Activated naive CD8-positive, alpha-beta T cell (primary cell): Measurements from ENCODE around the gene NUP62.
"Not testable (repeated sequence)": the region's sequence is repeated elsewhere in the genome, so short reads cannot be mapped to it uniquely, and the experiment has no call there.

ENCODE experiments used
- H3K27ac Mint-ChIP-seq: one replicate; pipeline ENCODE4 v1.8.0; 2021; ENCODE audit warnings: mixed read lengths
- H3K27me3 Mint-ChIP-seq: one replicate; pipeline ENCODE4 v1.8.0; 2021; ENCODE audit warnings: mixed read lengths
- H3K36me3 Mint-ChIP-seq: one replicate; pipeline ENCODE4 v1.8.0; 2021; ENCODE audit warnings: mixed read lengths
- H3K4me1 Mint-ChIP-seq: one replicate; pipeline ENCODE4 v1.8.0; 2021; ENCODE audit warnings: low read depth, mixed read lengths
- H3K4me3 Mint-ChIP-seq: one replicate; pipeline ENCODE4 v1.8.0; 2021; ENCODE audit warnings: mild to moderate bottlenecking, mixed read lengths
- H3K9me3 Mint-ChIP-seq: one replicate; pipeline ENCODE4 v1.8.0; 2021; ENCODE audit warnings: low read depth, mixed read lengths

NUP62 gene

DNA sequence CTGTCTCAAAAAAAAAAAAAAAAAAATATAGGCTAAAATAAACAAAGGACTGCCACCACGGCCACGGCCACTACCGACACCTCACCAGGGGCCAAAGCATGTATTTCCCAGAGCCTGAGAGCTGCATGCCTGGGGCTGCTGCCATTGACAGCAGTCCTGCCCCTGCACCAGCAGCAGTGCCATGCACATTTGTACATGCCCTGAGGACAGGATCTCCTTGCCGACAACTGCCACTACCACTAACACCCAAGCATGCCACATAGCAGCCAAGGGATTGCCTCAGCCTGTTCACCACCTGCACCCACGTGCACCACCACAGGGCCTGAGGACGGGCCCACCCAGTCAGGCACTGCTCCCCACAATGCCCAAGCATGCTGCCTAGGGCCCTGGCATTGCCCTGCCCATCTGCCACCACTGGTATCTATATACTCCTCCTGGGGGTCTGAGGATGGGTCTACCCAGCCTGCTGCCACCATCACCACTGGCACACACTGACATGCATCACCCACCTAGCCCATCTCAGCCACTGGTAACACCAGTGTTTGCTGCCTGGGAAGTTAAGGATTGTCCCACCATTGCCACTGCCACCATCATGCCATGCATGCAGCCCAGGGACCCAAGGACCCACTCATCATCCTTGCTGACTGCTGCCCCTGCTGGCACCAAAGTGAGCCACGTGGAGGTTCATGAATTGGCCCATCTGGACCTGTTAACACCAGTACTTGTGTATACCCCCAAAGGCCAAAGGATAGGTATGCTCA lies 10.6 kb upstream of the NUP62 start:
- H3K27ac Mint-ChIP-seq, result no peak overlapping the region
- peaks cover 3% of the 10 kb centered on the region for H3K27me3 Mint-ChIP-seq
- peaks cover 13% of the 10 kb centered on the region for H3K4me1 Mint-ChIP-seq
- no peaks in the 10 kb centered on the region for H3K9me3 Mint-ChIP-seq
- H3K4me3 Mint-ChIP-seq, result no peak overlapping the region
- no peaks in the 10 kb centered on the region for H3K36me3 Mint-ChIP-seq

DNA sequence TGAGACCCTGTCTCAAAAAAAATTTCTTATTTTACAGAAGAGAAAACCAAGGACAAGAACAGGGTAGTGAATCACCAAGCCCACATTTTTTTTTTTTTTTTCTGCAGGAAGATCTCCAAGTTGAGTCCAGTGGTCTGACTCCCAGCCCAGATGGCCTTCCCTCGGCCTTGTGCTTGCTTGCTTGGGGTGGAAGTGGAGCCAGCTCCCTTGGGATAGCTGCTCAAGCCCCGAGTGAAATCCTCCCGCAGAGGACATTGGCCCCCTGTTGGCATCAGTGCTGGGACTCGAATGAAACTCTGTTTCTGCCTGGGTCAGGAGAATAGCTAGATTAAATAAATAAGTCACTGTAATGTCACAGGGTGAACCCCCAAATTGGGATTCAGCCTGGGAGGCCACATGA lies 9.4 kb upstream of the NUP62 start:
- no peak overlapping the region for H3K27ac Mint-ChIP-seq
- no peak overlapping the region for H3K4me3 Mint-ChIP-seq
- no peaks in the 10 kb centered on the region for H3K36me3 Mint-ChIP-seq
- H3K27me3 Mint-ChIP-seq, result peaks cover 3% of the 10 kb centered on the region
- no peaks in the 10 kb centered on the region for H3K9me3 Mint-ChIP-seq
- H3K4me1 Mint-ChIP-seq, result peaks cover 14% of the 10 kb centered on the region

DNA sequence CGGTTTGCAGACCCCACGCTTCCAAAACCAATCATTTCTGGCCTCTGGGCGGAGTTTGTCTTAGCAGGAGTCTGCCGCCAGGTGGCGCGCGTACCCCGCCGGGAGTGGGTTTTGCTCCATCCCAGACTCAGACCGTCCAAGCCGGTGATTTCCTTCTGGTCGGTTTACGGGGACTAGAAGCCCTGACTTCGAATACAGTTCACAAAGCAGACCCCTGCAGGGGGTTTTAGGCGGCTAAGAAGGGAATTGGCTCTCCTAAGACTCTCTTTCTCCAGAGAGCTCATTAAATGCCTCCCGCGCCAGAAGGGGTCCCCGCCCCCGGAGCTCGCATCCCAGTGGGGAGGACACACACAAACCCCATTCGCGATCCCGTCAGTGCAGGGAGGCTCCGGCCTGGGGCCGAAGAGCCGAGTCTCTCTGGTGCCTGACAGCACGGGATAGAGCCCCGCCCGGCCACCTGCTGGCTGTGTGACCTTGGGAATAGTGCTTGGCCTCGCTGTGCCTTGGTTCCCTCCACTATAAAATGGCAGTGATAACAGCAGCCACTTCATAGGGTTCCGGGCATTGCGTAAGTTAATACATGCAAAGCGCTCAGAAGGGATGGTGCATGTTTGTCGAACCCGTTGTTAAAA lies 8.6 kb upstream of the NUP62 start:
- no peak overlapping the region for H3K4me3 Mint-ChIP-seq
- peaks cover 22% of the 10 kb centered on the region for H3K4me1 Mint-ChIP-seq
- H3K36me3 Mint-ChIP-seq, result peaks cover 2% of the 10 kb centered on the region
- H3K27ac Mint-ChIP-seq, result no peak overlapping the region
- no peaks in the 10 kb centered on the region for H3K9me3 Mint-ChIP-seq
- peaks cover 1% of the 10 kb centered on the region for H3K27me3 Mint-ChIP-seq

DNA sequence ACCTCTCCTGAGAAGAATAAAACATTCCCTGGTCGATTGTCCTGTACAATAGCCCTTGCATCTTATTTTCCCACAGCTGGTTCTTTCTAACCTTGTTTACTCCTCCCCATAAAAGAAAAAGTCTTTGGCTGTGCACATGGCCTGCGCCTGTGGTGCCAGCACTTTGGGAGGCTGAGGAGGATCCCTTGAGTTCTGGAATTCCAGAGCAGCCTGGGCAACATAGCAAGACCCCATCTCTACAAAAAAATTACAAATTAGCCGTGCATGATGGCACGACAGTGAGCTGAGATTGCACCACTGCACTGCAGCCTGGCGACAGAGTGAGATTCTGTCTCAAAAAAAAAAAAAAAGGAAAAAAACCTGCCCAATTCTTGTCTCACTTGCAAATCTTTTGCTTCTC lies 7.2 kb upstream of the NUP62 start:
- Mint-ChIP-seq H3K9me3 (no peaks in the 10 kb centered on the region), H3K4me1 (peaks cover 33% of the 10 kb centered on the region), H3K27me3 (peaks cover 1% of the 10 kb centered on the region), H3K4me3 (no peak overlapping the region), H3K36me3 (peaks cover 7% of the 10 kb centered on the region), H3K27ac (no peak overlapping the region)

DNA sequence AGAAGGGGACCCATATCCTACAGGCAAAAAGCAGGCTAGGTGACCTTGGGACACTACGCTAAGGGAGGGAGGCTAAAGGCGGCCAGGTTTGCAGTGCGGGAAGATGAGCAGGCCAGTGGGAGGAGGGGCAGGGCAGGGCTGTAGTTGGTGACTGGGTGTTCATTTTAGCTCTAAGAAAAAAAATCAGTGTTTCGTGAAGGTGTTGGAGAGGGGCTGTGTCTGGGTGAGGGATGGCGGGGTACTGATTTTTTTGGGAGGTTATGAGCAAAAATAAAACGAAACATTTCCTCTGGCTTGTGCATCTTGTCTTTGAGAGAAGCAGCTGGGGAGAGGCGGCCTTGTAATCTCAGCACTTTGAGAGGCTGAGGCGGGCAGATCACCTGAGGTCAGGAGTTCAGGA lies 4.3 kb upstream of the NUP62 start:
- Mint-ChIP-seq H3K27me3 (no peaks in the 10 kb centered on the region), H3K36me3 (peaks cover 10% of the 10 kb centered on the region), H3K4me3 (no peak overlapping the region), H3K9me3 (no peaks in the 10 kb centered on the region), H3K4me1 (peaks cover 36% of the 10 kb centered on the region), H3K27ac (no peak overlapping the region)

DNA sequence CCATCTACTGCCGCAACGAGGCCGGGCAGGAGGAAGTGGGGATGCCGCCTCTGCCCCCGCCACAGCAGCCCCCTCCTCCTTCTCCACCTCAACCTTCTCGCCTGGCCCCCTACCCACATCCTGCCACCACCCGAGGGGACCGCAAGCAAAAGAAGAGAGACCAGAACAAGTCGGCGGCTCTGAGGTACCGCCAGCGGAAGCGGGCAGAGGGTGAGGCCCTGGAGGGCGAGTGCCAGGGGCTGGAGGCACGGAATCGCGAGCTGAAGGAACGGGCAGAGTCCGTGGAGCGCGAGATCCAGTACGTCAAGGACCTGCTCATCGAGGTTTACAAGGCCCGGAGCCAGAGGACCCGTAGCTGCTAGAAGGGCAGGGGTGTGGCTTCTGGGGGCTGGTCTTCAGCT lies 3.4 kb upstream of the NUP62 start:
- Mint-ChIP-seq H3K4me1 (peaks cover 40% of the 10 kb centered on the region), H3K36me3 (peaks cover 10% of the 10 kb centered on the region), H3K27ac (no peak overlapping the region), H3K27me3 (no peaks in the 10 kb centered on the region), H3K9me3 (no peaks in the 10 kb centered on the region), H3K4me3 (no peak overlapping the region)

DNA sequence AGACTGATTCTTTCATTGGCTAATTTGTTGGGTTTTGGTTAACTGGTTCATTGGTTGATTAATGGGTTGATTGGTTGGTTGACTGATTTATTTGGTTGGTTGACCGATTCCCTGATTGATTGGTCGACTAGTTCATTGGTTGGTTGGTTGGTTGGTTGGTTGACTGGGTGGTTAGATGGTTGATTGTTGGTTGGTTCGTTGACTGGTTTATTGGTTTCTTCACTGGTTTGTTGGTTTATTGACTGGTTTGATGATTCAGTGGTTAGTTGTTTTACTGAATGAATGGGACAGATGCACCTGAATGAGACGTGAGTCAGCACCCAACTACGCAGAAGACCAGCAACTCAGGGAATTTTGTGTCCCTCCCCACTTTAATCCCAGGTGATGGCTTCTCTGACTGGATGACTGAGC lies 2.7 kb upstream of the NUP62 start:
- Mint-ChIP-seq H3K9me3 (no peaks in the 10 kb centered on the region), H3K27me3 (no peaks in the 10 kb centered on the region), H3K4me3 (peak overlapping the region; percentile 60), H3K36me3 (peaks cover 14% of the 10 kb centered on the region), H3K4me1 (peaks cover 44% of the 10 kb centered on the region), H3K27ac (peak overlapping the region; percentile 54)

DNA sequence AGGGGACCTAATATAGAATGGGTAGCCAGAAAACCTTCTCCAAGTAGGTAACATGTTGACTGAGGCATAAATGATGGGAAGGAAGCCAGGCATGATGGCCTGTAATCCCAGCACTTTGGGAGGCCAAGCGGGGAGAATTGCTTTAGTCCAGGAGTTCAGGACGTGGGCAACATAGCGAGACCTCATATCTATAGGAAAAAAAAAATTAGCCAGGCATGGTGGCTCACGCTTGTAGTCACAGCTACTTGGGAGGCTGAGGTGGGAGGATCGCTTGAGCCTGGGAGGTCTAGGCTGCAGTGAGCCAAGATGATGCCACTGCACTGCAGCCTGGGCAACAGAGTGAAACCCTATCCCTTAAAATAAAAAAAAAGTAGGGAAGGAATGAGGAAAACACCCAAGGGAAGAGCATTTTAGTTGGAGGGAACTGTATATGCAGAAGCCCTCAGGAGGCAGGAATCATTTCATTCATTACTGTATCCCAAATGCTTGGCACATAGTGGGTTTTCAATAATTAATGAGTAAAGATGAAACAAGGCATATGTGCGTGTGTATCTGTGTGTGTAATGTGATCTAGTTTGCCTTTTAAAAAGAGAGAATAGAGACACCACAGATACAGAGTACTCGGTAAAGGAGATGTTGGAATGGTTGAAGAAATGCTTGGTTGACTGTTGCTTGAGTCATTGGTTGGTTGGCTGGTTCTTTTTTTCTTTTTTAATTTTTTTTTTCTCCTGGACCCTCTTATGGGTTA lies 2.2 kb upstream of the NUP62 start:
- H3K9me3 Mint-ChIP-seq, result no peaks in the 10 kb centered on the region
- H3K4me1 Mint-ChIP-seq, result peaks cover 47% of the 10 kb centered on the region
- peaks cover 14% of the 10 kb centered on the region for H3K36me3 Mint-ChIP-seq
- H3K4me3 Mint-ChIP-seq, result peak overlapping the region; percentile 60
- H3K27ac Mint-ChIP-seq, result peak overlapping the region; percentile 11
- no peaks in the 10 kb centered on the region for H3K27me3 Mint-ChIP-seq

DNA sequence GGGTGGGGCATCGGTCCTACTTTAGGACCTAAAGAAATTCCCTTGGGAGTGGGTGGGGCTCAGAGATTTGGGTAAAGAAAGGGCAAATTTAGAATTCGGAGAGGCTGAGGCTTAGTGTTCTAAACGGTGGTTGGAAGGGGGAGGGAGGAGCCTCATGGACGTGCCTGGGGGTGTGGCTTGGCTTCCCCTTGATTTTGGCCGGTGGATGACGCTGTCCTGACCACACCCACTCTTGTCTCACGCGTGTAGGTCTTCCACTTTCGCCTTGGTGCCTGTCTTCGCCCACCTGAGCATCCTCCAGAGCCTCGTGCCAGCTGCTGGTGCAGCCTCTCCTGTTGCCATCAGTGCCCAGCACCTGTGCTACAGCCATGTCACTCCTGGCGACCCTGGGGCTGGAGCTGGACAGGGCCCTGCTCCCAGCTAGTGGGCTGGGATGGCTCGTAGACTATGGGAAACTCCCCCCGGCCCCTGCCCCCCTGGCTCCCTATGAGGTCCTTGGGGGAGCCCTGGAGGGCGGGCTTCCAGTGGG lies 1.2 kb upstream of the NUP62 start:
- no peaks in the 10 kb centered on the region for H3K9me3 Mint-ChIP-seq
- no peak overlapping the region for H3K4me3 Mint-ChIP-seq
- no peak overlapping the region for H3K27ac Mint-ChIP-seq
- H3K4me1 Mint-ChIP-seq, result peaks cover 50% of the 10 kb centered on the region
- H3K27me3 Mint-ChIP-seq, result no peaks in the 10 kb centered on the region
- peaks cover 14% of the 10 kb centered on the region for H3K36me3 Mint-ChIP-seq

DNA sequence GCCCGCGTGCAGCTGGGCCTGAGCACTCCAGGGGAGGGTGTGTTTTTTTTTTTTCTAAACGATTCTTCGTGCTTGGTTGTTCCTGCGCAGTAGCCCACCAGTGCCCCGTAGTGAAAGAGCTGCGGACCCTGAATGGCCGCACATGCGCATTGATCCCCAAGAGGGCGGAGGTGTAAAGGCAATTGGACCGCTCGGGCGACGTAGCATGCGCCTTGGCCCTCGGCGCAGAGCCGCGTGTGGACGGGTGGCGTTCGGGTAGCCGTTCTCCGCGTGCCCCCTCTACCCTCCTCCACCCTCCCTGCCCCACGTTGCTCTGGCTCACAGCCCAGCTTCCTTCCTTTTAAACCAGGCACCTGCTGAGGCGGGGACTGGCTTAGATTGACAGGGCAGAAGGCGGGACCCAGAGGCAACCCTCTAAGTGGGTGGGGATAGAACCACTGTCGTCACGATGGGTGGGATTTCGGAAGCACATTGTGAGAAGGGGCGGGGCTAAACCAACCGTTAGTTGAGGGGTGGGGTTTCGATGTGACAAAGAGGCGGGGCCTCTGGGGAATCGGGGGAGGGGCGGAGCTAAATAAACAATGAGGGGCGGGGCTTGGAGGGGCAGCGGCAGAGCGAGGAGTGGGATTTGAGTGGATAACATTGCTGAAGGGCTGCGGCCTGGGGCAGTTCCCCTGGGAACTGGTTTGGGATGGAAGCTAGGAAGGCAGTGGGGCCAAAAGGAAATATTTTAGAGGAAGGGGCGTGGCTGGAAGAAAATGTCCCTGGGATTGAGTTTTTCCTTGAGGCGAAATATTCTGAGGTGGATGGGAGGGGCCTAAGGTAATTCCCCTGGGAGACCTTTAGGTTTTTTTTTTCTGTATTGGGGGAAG lies 543 bp upstream of the NUP62 start:
- peaks cover 17% of the 10 kb centered on the region for H3K36me3 Mint-ChIP-seq
- peak overlapping the region; percentile 99 for H3K4me3 Mint-ChIP-seq
- no peaks in the 10 kb centered on the region for H3K27me3 Mint-ChIP-seq
- no peaks in the 10 kb centered on the region for H3K9me3 Mint-ChIP-seq
- peak overlapping the region; percentile 99 for H3K27ac Mint-ChIP-seq
- H3K4me1 Mint-ChIP-seq, result peaks cover 55% of the 10 kb centered on the region

DNA sequence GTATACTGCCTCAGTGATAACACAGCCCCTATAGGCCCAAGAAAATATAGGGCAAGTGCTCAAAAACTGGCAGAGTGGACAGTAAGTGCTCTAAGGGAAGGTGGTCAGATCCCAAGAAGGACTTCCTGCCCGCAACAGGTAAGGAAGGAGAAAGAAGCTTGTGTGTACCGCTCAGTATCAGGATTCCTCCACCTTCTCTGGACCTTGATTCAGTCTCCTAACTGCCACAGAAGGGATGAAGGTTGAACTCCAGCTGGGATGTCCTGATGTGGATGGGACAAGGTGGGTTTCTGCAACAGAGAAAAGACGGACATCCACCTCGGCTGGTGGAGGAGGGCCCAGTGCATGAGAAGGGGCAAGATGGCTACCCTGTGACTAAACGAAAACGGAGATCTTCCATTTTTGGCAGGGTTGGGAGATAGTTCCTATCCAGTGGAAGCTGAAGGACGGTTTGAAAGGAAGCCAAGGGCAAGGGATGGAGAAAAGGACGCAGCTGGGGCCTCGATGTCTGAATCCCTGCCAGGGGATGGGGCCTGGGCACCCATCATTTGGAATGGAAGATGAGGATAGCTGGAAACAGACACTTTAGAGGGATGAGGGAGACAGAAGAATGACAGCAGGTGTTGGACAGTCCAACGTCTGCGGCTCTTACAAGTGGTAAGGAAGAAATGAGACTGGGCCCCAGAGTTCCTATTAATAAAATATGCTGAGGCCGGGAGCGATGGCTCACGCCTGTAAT lies 1.6 kb downstream of the NUP62 start:
- Mint-ChIP-seq H3K36me3 (peaks cover 15% of the 10 kb centered on the region), H3K4me1 (peaks cover 50% of the 10 kb centered on the region), H3K27me3 (no peaks in the 10 kb centered on the region), H3K27ac (peak overlapping the region; percentile 99), H3K4me3 (peak overlapping the region; percentile 99), H3K9me3 (no peaks in the 10 kb centered on the region)

DNA sequence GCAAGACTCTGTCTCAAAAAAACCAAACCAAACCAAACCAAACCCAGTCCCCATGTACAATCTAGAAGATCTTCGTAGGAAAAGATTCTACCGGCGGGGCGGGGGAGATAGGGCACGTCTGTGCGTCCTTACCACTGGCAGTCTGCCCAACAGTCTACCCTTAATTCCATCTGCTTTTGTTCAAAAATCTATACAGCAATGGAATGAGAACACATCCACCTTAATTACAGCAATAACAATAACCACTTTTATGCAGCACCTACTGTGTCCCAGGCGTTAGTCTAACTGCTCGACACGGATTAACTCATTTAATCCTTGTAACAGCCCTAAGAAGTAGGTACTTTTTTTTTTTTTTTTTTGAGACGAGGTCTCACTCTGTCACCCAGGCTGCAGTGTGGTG lies 2.8 kb downstream of the NUP62 start:
- H3K36me3 Mint-ChIP-seq, result peaks cover 10% of the 10 kb centered on the region

DNA sequence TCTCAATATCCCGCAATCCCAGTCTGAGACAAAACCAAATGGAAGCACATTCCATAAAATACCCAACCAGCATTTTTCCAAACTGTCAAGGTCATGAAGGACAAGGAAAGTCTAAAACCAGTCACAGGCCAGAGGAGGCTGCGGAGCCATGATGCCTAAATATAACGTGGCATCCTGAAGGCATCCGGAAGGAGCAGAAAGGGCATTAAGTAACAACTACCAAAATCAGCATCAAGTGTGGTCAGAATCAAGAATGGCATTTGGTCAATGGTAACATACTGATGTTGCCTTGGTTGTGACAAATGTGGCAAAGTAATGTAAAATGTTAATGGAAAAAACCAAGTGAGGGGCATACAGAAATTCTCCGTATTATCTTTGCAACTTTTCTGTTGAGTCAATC lies 3.8 kb downstream of the NUP62 start:
- Mint-ChIP-seq H3K9me3 (no peaks in the 10 kb centered on the region), H3K27me3 (no peaks in the 10 kb centered on the region), H3K36me3 (peaks cover 10% of the 10 kb centered on the region), H3K4me3 (peak overlapping the region; percentile 41), H3K4me1 (peaks cover 48% of the 10 kb centered on the region), H3K27ac (no peak overlapping the region)

More for the DNA sequence above, 2.8 kb downstream of the NUP62 start:
- H3K9me3 Mint-ChIP-seq, result no peaks in the 10 kb centered on the region
- peaks cover 46% of the 10 kb centered on the region for H3K4me1 Mint-ChIP-seq
- H3K4me3 Mint-ChIP-seq, result peak overlapping the region; percentile 65
- no peak overlapping the region for H3K27ac Mint-ChIP-seq
- H3K27me3 Mint-ChIP-seq, result no peaks in the 10 kb centered on the region

DNA sequence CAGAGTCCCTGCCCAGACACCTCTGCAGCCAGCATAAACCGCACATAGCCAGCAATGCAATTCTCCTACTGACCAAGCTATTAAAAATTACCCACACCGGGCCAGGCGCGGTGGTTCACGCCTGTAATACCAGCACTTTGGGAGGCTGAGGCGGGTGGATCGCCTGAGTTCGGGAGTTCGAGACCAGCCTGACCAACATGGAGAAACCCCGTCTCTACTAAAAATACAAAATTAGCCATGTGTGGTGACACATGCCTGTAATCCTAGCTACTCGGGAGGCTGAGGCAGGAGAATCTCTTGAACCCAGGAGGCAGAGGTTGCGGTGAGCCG lies 4.5 kb downstream of the NUP62 start:
- not testable (repeated sequence) for H3K27ac Mint-ChIP-seq, H3K36me3 Mint-ChIP-seq, H3K27me3 Mint-ChIP-seq, H3K9me3 Mint-ChIP-seq
- Mint-ChIP-seq H3K4me3 (peak overlapping the region; percentile 20), H3K4me1 (peaks cover 45% of the 10 kb centered on the region)
